Fibroblast of peridontal ligament (primary cell): ENCODE measurements around the gene COX19.
"Not testable (repeated sequence)": the region's sequence is repeated elsewhere in the genome, so short reads cannot be mapped to it uniquely, and the experiment has no call there.

Experiments
- DNase-seq: peaks from one replicate; pipeline ENCODE4 v3.0.0-alpha.2; 2010; ENCODE audit errors: extremely low read depth

The COX19 gene

GRCh38 chr7:960972-961371, 14.4 kb downstream of the COX19 start:
- DNase-seq = not testable (repeated sequence)

DNA sequence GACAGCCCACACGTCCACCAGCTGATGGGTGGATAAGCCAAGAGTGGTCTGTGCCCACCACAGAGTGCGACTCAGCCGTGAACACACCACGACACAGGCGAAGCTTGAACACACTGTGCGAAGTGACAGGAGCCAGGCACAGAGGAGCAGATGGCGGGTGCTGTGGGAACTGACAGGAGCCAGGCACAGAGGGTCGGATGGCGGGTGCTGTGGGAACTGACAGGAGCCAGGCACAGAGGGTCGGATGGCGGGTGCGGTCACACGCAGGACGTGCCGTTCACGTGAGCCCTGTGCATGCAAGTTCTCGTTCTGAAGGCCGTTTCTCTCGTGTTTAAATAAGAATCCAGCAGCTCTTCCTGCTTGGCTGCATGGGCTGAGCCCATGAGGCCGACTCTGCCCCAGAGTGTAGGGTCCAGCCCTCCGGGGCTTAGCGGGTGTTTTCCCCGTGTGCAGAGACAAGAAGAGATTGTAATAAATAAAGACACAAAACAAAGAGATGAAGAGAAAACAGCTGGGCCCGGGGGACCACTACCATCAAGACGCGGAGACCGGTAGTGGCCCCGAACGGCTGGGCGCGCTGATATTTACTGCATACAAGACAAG, 15.0 kb downstream of the COX19 start:
- no peak for DNase-seq

DNA sequence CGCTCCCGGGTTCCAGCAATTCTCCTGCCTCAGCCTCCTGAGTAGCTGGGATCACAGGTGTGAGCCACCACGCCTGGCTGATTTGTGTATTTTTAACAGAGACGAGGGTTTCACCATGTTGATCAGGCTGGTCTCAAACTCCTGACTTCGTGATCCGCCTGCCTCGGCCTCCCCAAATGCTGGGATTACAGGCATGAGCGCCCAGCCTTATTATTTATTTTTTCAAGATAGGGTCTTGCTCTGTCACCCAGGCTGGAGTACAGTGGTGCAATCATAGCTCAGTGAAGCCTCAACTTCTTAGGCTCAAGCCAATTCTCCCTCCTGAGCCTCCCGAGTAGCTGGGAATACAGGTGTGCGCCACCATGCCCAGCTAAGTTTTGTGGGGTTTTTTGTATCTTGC, 15.6 kb downstream of the COX19 start:
- DNase-seq = not testable (repeated sequence)

GRCh38 chr7:959271-959670, 16.1 kb downstream of the COX19 start:
- no peak for DNase-seq

DNA sequence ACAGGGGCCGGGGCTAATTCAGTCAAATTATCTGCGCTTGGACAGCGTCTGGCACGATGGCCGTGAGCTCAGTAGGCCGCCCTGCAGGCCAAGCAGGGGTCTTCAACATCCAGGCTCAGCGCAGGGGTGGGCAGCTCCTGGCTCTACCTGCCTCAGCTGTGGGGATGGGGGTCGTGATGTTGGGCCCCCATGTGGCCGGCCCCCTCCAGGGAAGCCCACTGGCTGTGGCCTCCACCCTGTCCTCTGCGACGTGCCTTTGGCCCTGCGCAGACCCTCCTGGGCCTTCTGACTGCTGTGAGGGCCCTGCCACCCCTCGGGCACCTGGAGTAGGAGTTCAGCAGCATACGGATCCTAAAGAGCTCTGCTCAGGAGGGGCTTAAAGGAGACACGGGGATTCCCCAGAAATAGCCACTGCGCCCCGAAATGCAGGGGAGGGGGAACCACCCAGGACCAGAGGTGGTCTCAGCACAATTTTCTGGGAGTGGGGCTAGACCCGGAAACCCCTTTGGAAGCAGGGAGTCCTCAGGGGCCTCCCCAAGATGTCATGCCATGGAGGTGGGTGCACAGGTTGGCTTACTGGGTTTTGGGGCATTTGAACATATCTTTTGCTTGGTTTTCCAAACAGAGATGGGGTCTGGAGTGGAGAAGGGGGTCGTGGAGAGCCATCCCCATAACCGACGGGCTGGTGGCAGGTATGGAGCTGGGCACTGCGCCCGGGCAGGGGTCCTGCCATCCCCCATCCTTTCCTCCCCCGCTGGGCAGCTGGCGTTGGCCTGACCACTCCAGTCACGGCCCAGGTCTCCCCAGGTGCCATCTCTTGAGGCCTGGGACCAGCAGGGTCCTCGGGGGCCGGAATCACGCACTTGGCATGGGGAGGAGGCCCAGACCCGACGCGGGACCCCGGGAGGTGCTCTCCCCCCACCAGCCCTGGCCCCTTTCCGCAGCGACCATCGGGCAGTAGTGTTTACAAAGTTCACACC, 16.8 kb downstream of the COX19 start:
- no peak for DNase-seq

- no peak for DNase-seq
These were observed 17.7 kb downstream of the COX19 start for GRCh38 chr7:957418-958220.

DNA sequence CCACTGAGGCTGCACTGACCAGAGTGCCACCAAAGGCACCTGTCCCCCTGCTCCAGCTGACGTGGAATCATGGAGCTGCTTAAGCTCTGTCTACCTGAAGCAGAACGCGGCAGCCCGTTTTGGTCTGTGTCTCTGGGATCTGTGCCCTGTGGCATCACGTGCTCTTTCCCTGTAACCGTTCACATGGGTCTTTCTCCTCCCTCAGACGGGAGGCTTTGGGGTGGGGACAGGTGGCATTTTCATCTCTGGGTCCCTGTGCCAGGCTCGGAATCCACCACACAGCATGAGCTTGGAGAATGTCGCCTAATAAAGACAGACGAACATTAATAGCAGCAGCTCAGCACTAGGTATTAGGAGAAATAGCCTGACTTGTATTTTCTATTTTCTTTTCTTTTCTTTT, 19.3 kb downstream of the COX19 start:
- no peak for DNase-seq

DNA sequence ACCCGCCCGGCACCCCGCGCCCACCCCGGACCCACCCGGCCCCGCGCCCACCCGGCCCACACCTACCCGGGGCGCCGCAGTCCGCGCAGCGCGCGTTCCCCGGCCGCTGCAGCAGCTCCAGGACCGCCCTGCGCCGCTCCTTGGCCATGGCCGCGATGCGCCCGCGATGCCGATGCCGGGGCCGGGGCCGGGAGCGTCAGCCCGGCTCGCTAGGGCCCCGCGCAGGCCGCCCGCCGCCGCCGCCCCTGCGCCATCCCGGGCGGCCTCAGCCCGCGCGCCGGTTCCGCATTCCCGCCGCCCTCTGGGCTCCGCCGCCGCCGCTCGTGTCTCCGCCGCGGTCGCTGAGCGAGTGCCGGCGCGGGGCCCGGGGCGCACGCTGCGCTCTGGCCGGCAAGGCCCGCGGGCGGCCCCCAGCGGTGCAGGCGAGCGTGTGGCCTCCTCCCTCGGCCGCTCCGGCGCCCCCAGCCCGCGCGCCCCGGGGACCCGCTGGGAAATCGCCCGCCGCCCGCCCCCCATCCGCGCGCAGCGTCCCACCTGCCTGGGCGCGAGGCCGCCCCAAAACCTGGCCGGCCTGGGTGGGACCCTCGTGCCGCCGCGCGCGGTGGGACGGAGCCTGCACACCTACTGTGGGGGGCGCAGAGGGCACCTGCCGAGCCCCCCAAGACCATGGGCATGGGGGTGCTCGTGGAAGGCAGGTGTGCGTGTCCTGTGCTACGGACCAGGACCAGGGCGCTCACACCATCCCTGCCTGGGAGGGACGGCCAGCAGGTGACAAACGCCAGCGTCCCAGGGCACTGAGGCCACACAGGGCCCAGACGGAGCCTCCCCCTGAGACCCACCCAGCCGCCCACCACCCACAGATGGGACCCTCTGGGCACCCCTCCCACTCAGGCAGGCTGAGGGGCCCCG, 20.8 kb downstream of the COX19 start, which contains the start of gene ADAP1:
TSS of gene ADAP1 (minus strand) at position 351 of the 909 bp plus-strand sequence. CDS start at position 148, 203 bp downstream.
- DNase-seq = no peak

- no peak for DNase-seq
These were observed 21.6 kb downstream of the COX19 start for GRCh38 chr7:953547-954327.

DNA sequence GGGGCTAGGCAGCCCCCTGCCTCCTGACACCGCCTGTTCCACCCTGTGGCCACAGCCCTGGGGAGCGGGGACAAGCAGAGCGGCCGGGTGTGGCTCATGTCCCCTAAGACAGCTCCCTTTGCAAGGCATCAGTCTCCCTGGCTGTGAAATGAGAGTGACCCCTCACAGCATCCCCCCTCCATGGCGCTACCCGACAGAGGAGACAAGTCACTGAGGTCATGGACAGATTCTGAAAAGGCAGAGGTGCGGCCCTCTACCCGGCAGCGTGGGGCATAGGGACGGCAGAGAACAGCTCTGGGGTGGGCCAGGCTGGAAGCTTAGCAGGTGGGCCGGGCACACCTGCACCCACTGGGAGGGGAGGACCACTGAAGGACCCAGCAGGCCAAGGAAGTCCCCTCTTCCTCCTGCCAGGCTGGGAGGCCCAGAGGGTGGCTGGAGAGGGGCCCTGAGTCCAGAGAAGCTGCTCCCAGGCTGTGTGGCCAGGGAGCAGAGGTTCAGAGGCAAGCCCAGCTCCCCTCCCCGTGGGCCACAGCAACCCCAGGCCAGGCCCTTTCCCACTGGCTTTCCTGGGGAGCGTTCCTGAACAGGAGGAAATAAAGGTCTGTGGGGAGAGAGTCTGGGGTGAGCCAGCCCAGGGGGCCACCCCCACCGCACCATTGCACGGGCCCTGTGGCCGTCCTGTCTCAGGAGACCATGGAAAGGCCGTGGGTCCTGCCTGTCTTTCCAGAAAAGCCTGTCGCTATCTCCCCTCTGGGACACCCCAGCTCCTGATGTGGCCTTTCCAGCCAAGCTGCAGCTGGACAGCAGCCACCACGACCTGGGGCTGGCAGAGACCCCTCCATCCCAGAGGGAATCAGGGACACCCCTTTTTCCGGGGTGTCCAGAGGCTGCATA, 22.6 kb downstream of the COX19 start:
- DNase-seq = no peak

DNA sequence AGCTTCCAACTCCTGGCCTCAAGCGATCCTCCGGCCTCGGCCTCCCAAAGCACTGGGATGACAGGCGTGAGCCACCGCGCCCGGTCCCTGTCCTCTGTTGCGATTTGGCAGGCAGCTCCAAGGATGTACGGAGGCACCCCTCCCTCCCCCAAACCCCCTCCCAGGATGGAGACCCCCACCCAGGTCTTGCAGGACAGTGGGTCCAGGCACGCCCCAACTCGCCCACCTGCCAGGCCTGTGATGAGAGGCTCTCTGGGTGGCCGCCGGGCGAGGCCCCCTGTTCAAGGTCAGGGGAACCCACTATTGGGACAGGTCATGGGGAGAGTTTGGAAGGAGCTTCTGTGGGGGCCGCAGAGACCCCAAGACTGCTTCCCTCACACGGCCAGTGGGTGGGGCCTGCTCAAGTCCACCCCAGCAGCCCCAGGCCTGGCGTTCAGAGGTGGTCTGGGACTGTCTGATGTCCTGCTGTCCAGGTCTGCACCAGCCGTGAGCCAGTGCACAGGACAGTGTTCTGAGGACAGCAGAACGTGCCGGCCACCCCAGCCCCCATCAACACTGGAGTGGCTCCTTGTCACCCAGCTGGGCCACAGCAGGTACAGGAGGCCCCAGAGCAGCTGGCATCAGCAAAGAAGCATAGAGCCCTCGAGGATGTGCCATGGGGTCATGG, 23.3 kb downstream of the COX19 start:
- no peak for DNase-seq

GRCh38 chr7:949021-949934, 26.1 kb downstream of the COX19 start:
- no peak for DNase-seq

DNA sequence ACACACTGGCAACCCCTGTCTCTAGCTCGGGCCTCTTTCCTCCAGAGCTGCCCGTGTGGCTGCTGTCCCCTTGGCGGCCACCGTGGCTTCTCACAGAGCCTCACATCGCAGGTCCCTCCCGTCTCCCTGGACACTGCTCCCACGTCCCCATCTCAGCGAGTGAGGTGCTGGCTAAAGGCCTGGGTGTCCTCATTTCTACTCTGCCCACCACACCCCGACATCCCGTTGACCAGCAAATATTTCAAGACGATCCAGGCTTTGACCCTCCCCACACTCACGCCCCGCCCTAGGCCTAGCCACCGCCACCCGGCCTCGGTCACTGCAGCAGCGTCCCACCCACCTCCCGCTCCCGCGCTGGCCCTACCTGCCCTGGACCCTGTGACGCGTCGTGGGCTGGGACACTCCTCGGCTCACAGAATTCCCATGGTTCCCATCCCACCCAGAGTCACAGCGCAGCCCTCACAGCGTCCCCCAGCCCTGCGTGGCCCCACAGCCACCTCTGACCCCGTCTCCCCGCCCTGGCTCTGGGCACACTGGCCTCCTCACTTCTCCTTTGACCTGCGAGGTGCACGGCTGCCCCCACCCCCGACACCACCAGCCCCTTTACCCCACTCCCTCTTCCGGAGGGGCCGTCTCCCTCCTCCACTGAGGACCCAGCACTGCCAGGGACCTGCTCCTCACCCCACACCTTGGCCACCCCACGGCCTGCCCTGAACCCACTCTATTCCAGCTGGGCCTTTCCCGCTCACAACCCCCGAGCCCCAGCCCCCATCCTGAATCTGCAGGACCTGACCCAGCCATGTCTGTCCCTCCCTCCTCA, 27.7 kb downstream of the COX19 start:
- DNase-seq = no peak

DNA sequence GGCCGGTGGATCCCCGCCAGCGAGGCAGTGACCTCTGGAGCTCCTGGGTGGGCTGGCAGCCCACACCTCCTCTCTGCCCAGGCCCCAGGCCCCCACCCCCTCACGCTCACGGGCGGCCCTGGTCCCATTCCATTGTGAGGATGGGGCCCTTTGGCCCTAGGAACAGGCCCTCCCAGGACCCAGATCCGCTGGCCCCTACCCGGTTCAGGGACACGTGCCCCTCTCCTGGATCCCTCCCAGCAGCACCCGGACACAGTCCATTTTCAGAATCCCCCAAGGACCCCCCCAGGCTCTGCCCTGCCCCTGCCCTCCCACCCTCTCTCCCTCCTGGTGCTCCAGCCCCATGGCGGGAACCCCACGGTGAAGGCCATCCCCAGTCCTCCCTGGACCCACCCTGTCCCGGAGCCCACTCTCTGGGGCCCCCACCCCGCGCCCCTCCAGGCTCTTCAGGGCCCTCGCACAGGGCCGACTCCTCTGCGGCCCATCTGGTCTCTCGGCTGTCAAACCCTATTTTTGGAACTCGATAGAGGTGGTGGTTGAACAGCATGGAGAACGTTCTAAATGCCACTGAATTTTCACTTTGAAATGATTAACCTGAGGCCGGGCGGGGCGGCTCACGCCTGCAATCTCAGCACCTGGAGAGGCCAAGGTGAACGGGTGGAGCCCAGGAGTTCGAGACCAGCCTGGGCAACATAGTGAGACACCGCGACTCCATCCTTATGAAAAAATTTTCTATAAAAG, 28.9 kb downstream of the COX19 start:
- no peak for DNase-seq

GRCh38 chr7:945556-946255, 29.6 kb downstream of the COX19 start:
- no peak for DNase-seq
